Smooth muscle cell (in vitro differentiated cells): ENCODE results near the gene KSR1. TPM values are rescaled to one million over a fixed set of nuclear protein-coding genes. Genes with fewer than 3 reads are reported as not detected.
"Not testable (repeated sequence)": the region's sequence is repeated elsewhere in the genome, so short reads cannot be mapped to it uniquely, and the experiment has no call there.

ENCODE experiments used
- DNase-seq: peaks from one replicate; lab custom pipeline; 2025; ENCODE audit not compliant: unreplicated experiment; lab: John Stamatoyannopoulos, UW
- H2AFZ ChIP-seq: fragments of 200-600 bp; sonication (generic); 2 replicates; pipeline ENCODE4 v1.6.0; 2016; ENCODE audit warnings: antibody characterized with exemption, low read depth, mild to moderate bottlenecking
- H3F3A ChIP-seq: fragments of 200-600 bp; sonication (generic); 2 replicates; pipeline ENCODE4 v1.6.0; 2017; ENCODE audit warnings: antibody characterized with exemption, low read depth
- H3K27ac ChIP-seq: fragments of 200-600 bp; sonication (generic); 2 replicates; pipeline ENCODE4 v1.5.1; 2016; ENCODE audit warnings: low read depth, mild to moderate bottlenecking
- H3K27me3 ChIP-seq: fragments of 200-600 bp; sonication (generic); 2 replicates; pipeline ENCODE4 v1.6.1; 2016; ENCODE audit warnings: low read depth, mild to moderate bottlenecking
- H3K36me3 ChIP-seq: fragments of 200-600 bp; sonication (generic); 2 replicates; pipeline ENCODE4 v1.5.1; 2016; ENCODE audit warnings: low read depth
- H3K4me1 ChIP-seq: fragments of 200-600 bp; sonication (generic); 2 replicates; pipeline ENCODE4 v1.5.1; 2016; ENCODE audit warnings: low read depth
- H3K4me2 ChIP-seq: fragments of 200-600 bp; sonication (generic); 2 replicates; pipeline ENCODE4 v1.6.0; 2016; ENCODE audit warnings: mild to moderate bottlenecking
- H3K4me3 ChIP-seq: fragments of 200-600 bp; sonication (generic); 2 replicates; pipeline ENCODE4 v1.5.1; 2016; ENCODE audit warnings: mild to moderate bottlenecking
- H3K79me2 ChIP-seq: fragments of 200-600 bp; sonication (generic); 2 replicates; pipeline ENCODE4 v1.6.0; 2016; ENCODE audit warnings: low read depth, mild to moderate bottlenecking
- H3K9ac ChIP-seq: fragments of 200-600 bp; sonication (generic); 2 replicates; pipeline ENCODE4 v1.6.0; 2016; ENCODE audit warnings: low read depth
- H3K9me3 ChIP-seq: fragments of 200-600 bp; sonication (generic); replicated peaks from 2 replicates; pipeline ENCODE4 v1.5.1; 2016; ENCODE audit warnings: low read depth
- H4K20me1 ChIP-seq: fragments of 200-600 bp; sonication (generic); 2 replicates; pipeline ENCODE4 v1.6.0; 2016; ENCODE audit warnings: low read depth
- WGBS: methylation state at CpG from one replicate; pipeline ENCODE4 v1.1.7; 2016; ENCODE audit warnings: low lambda C conversion rate; 5-methylcytosine and 5-hydroxymethylcytosine counted together
- polyA plus RNA-seq: library from polyadenylated mRNA; unstranded; fragments of >200 nt; fragmentation: Nextera tagmentation; extraction: Ambion mirVana; gene quantifications from 2 replicates; pipeline ENCODE4 v1.2.1, GENCODE V29; 2016
- total RNA-seq: library from RNA; depleted of rRNA; stranded (reverse); fragments of >200 nt; gene quantifications from 2 replicates; pipeline ENCODE4 v1.2.3, GENCODE V29; 2014
- TF ChIP-seq, protein P1 (sequence below): fragments of 200-600 bp; sonication (generic); IDR thresholded peaks from 2 replicates; pipeline ENCODE4 v1.5.1; 2017; ENCODE audit warnings: borderline replicate concordance, mild to moderate bottlenecking, antibody characterized with exemption; ENCODE audit not compliant: insufficient read depth, poor library complexity, severe bottlenecking

Gene KSR1
- total and polyA plus RNA-seq, 2 experiments from 2014 or later, result 40.4 to 65.1 TPM

DNA sequence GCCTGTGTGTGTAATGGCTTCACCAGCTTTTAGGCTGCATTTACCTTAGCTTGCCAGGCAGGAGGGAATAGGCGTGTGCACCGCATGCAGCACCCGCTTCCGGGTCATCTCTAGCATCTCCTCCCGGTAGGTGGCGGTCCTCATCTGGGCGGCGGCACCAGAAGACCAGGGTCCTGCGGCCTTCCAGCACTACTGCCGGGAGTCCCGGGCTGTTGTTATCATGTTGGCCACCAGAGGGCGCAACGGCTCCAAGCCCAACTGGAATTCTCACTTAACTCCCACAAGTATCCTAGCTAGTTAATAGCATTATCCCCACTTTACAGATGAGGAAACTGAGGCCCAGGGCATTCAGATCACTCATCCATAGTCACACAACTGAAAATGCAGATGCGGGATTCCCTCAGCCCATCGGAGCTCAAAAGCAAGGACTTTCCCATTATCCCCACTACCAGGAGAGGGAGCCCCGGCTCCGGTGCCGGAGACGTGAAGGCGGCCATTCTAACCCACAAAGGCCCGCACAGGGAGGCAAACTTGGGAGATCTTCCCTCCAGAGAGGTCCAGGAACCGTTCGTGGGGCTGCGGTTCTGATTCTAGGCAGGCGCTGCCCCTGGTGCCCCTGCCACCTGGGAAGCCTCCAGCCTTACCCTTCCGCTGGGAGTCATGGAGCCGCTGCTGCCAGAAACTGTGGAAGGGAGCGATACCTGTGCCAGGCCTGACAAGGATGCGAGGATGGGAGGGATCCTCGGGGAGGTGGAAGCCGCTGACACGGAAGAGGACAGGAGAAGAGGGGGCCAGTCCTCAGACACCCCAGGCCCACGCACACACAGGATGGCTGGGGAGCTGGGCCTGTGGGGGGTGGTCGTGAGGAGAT, 198.6 kb downstream of the KSR1 start:
- no peaks in the 10 kb centered on the region for H4K20me1 ChIP-seq
- H3K4me3 ChIP-seq, result no peak overlapping the region
- no peaks in the 10 kb centered on the region for H3K4me1 ChIP-seq
- H3K79me2 ChIP-seq, result no peaks in the 10 kb centered on the region
- TF ChIP-seq, protein P1, sequence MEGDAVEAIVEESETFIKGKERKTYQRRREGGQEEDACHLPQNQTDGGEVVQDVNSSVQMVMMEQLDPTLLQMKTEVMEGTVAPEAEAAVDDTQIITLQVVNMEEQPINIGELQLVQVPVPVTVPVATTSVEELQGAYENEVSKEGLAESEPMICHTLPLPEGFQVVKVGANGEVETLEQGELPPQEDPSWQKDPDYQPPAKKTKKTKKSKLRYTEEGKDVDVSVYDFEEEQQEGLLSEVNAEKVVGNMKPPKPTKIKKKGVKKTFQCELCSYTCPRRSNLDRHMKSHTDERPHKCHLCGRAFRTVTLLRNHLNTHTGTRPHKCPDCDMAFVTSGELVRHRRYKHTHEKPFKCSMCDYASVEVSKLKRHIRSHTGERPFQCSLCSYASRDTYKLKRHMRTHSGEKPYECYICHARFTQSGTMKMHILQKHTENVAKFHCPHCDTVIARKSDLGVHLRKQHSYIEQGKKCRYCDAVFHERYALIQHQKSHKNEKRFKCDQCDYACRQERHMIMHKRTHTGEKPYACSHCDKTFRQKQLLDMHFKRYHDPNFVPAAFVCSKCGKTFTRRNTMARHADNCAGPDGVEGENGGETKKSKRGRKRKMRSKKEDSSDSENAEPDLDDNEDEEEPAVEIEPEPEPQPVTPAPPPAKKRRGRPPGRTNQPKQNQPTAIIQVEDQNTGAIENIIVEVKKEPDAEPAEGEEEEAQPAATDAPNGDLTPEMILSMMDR, result peak; percentile 89
- H3K36me3 ChIP-seq, result no peaks in the 10 kb centered on the region
- 46% methylated on average over 34 of the region's 34 CpGs for WGBS
- no peak overlapping the region for H2AFZ ChIP-seq
- no peak overlapping the region for H3K27ac ChIP-seq
- no peaks in the 10 kb centered on the region for H3K9me3 ChIP-seq
- H3F3A ChIP-seq, result no peaks in the 10 kb centered on the region
- DNase-seq, result peak; percentile 35
- no peak overlapping the region for H3K9ac ChIP-seq
- no peak overlapping the region for H3K4me2 ChIP-seq
- no peaks in the 10 kb centered on the region for H3K27me3 ChIP-seq

DNA sequence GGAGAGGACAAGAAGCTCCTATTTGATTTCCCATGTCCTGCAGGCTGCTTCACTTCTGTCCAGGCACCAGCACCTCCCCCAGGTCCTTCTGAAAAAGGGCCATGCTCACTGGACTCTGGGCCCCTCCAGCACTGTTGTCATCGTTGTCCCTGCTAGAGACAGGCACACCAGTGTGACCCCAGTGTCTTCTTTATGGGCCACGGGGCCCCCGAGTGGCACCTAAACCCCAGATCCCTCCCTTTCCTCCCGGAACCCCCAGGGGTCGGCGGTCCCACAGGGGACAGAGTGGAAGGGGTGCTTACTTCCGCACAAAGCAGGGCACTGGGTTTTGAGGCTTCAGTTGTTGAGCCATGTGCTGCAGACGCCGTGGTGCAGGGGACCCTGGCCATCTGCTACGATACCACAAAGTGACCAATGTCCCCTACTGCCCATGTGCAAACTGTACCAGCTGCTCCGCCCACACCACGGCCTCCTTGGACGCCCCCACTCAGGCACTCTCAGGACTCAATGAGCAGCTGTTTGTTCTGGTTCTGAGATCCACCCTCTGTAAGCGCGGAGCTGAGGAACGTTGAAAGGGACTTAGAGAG, 199.4 kb downstream of the KSR1 start:
- H3K79me2 ChIP-seq, H2AFZ ChIP-seq, H3K4me2 ChIP-seq, H3F3A ChIP-seq, H3K4me1 ChIP-seq, H3K4me3 ChIP-seq, H3K27ac ChIP-seq, H3K9ac ChIP-seq, H3K9me3 ChIP-seq, H3K27me3 ChIP-seq, H3K36me3 ChIP-seq, H4K20me1 ChIP-seq, DNase-seq: not testable (repeated sequence)
- 93% methylated on average over 16 of the region's 16 CpGs for WGBS

DNA sequence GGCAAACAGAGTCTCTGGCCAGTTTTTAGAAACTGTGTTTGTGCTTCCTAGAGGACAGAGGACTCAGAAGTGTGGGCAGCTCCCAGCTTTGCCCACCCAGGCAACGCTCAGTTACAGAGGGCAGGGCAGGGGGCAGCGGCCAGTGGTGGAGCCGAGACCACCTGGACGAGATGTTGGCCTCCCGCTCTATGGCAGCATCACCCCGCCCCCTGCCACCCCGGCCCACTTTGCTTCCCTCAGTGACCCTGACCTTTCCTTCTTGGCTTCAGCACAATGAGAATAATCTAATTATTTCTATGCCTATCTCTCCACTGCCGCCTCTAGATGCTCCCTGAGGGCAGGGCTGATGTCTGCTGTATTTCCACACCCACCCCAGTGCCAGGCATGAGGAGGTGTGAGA, 200.4 kb downstream of the KSR1 start:
- DNase-seq, H2AFZ ChIP-seq, H3K79me2 ChIP-seq, H3K27ac ChIP-seq, H3K9me3 ChIP-seq, H3K9ac ChIP-seq, H3K27me3 ChIP-seq, H3K4me2 ChIP-seq, H3K4me1 ChIP-seq, H4K20me1 ChIP-seq, H3K4me3 ChIP-seq, H3K36me3 ChIP-seq, H3F3A ChIP-seq: not testable (repeated sequence)
- WGBS, result 96% methylated on average over 4 of the region's 8 CpGs

DNA sequence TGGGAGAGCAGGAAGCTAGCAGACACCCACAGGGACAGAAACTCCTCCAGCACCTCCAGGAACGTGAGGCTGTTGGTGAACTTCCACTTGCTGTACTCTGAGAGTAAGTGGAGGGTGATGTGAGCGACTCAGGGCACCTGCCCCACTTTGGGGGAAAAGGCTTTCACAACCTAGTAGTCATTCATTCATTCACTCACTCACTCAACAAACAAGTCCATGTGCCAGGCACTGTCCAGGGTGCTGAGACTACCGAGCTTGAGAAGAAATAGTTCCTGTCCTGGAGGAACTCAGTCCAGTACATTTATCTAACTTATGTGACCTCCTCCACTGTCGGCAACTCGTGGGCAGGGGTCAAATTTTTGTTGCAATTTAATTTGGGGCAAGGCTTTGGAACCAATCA, 201.4 kb downstream of the KSR1 start:
- no peak overlapping the region for H3K4me3 ChIP-seq
- no peaks in the 10 kb centered on the region for H3K36me3 ChIP-seq
- H3K9me3 ChIP-seq, result no peaks in the 10 kb centered on the region
- no peaks in the 10 kb centered on the region for H3F3A ChIP-seq
- H4K20me1 ChIP-seq, result no peaks in the 10 kb centered on the region
- no peak overlapping the region for H3K9ac ChIP-seq
- 71% methylated on average over 5 of the region's 5 CpGs for WGBS
- H3K4me1 ChIP-seq, result no peaks in the 10 kb centered on the region
- H3K27ac ChIP-seq, result no peak overlapping the region
- no peaks in the 10 kb centered on the region for H3K79me2 ChIP-seq
- TF ChIP-seq, protein P1, result no peak
- H3K27me3 ChIP-seq, result no peaks in the 10 kb centered on the region
- H3K4me2 ChIP-seq, result no peak overlapping the region
- DNase-seq, result no peak
- H2AFZ ChIP-seq, result no peak overlapping the region
